Measurements from ENCODE around the gene CEACAM21. TPM values are rescaled to one million over a fixed set of nuclear protein-coding genes. Genes with fewer than 3 reads are reported as not detected.

CEACAM21 gene
- total RNA-seq, 1 donor from 2014 or later: not detected

GRCh38 chr19:41621654-41622053 is 45.7 kb downstream of the CEACAM21 start:
- Mint-ChIP-seq H3K4me1 (no peaks in the 10 kb centered on the region), H3K4me3 (no peak overlapping the region), H3K36me3 (no peaks in the 10 kb centered on the region), H3K27ac (no peak overlapping the region), H3K9me3 (peaks cover 14% of the 10 kb centered on the region), H3K27me3 (ENCODE audit: insufficient read depth, low read depth) (peaks cover 21% of the 10 kb centered on the region)
- Histone ChIP-seq H3K9me3 (ENCODE audit: low read depth) (no peaks in the 10 kb centered on the region), H3K27me3 (no peaks in the 10 kb centered on the region), H3K4me3 (no peak overlapping the region), H3K4me2 (no peak overlapping the region), H3K4me1 (no peaks in the 10 kb centered on the region), H3K27ac (no peak overlapping the region), H3K36me3 (no peaks in the 10 kb centered on the region), H3K79me2 (ENCODE audit: low read depth) (no peaks in the 10 kb centered on the region), H3K9ac (no peak overlapping the region), H2AFZ (replicated peaks) (no peak overlapping the region), H4K20me1 (ENCODE audit: low read depth) (no peaks in the 10 kb centered on the region), H3F3A (ENCODE audit: low read depth) (no peaks in the 10 kb centered on the region)
- DNase-seq (ENCODE audit: low spot score): no peak
- TF ChIP-seq CTCF (IDR thresholded peaks at IDR 0.05) (no peak), EZH2 (IDR thresholded peaks at IDR 0.05) (no peak), EZH2phosphoT487 (IDR thresholded peaks at IDR 0.05) (no peak)

GRCh38 chr19:41623360-41623759 is 47.4 kb downstream of the CEACAM21 start:
- H3K79me2 ChIP-seq (ENCODE audit: low read depth): no peaks in the 10 kb centered on the region
- Mint-ChIP-seq H3K4me1 (no peaks in the 10 kb centered on the region), H3K27ac (no peak overlapping the region), H3K4me3 (no peak overlapping the region), H3K36me3 (no peaks in the 10 kb centered on the region), H3K27me3 (ENCODE audit: insufficient read depth, low read depth) (peaks cover 20% of the 10 kb centered on the region), H3K9me3 (peaks cover 10% of the 10 kb centered on the region)
- H3K36me3 ChIP-seq: no peaks in the 10 kb centered on the region
- no peak overlapping the region for H3K9ac ChIP-seq
- no peaks in the 10 kb centered on the region for H3K27me3 ChIP-seq
- no peak overlapping the region for H3K4me3 ChIP-seq
- H3K27ac ChIP-seq: no peak overlapping the region
- no peaks in the 10 kb centered on the region for H4K20me1 ChIP-seq (ENCODE audit: low read depth)
- H3K4me2 ChIP-seq: no peak overlapping the region
- no peak overlapping the region for H2AFZ ChIP-seq (replicated peaks)
- no peaks in the 10 kb centered on the region for H3K9me3 ChIP-seq (ENCODE audit: low read depth)
- TF ChIP-seq EZH2phosphoT487 (IDR thresholded peaks at IDR 0.05) (no peak), CTCF (IDR thresholded peaks at IDR 0.05) (no peak), EZH2 (IDR thresholded peaks at IDR 0.05) (no peak)
- H3F3A ChIP-seq (ENCODE audit: low read depth): no peaks in the 10 kb centered on the region
- H3K4me1 ChIP-seq: no peaks in the 10 kb centered on the region
- no peak for DNase-seq (ENCODE audit: low spot score)

- peaks cover 10% of the 10 kb centered on the region for H3K9me3 Mint-ChIP-seq
- Histone ChIP-seq H3K79me2 (ENCODE audit: low read depth) (no peaks in the 10 kb centered on the region), H3K4me1 (no peaks in the 10 kb centered on the region), H3K27ac (no peak overlapping the region), H3K27me3 (no peaks in the 10 kb centered on the region), H3K4me2 (no peak overlapping the region), H4K20me1 (ENCODE audit: low read depth) (no peaks in the 10 kb centered on the region), H3K9ac (no peak overlapping the region), H3K4me3 (no peak overlapping the region), H3F3A (ENCODE audit: low read depth) (no peaks in the 10 kb centered on the region), H3K9me3 (ENCODE audit: low read depth) (no peaks in the 10 kb centered on the region), H3K36me3 (no peaks in the 10 kb centered on the region), H2AFZ (replicated peaks) (no peak overlapping the region)
- TF ChIP-seq EZH2 (IDR thresholded peaks at IDR 0.05) (no peak), CTCF (IDR thresholded peaks at IDR 0.05) (no peak), EZH2phosphoT487 (IDR thresholded peaks at IDR 0.05) (no peak)
- no peaks in the 10 kb centered on the region for H3K36me3 Mint-ChIP-seq
- H3K4me3 Mint-ChIP-seq: no peak overlapping the region
- H3K27ac Mint-ChIP-seq: no peak overlapping the region
- no peaks in the 10 kb centered on the region for H3K4me1 Mint-ChIP-seq
- H3K27me3 Mint-ChIP-seq (ENCODE audit: insufficient read depth, low read depth): peaks cover 17% of the 10 kb centered on the region
- DNase-seq (ENCODE audit: low spot score): no peak
Measured at GRCh38 chr19:41624515-41624914, 48.5 kb downstream of the CEACAM21 start.

Data from neural progenitor cell (in vitro differentiated cells).